Neural cell (in vitro differentiated cells): ENCODE results near the gene FAM20C. TPM values are rescaled to one million over a fixed set of nuclear protein-coding genes. Genes with fewer than 3 reads are reported as not detected.

Source experiments
- H2AFZ ChIP-seq: fragments of 200-600, 300-800 bp; sonication (generic), shearing (Covaris generic); 2 replicates; pipeline ENCODE4 v1.6.0; 2014; ENCODE audit warnings: low read depth, mild to moderate bottlenecking, antibody characterized with exemption, low read length, moderate library complexity
- H3F3A ChIP-seq: fragments of 200-600 bp; shearing (Covaris generic); 2 replicates; pipeline ENCODE4 v1.6.1; 2016; ENCODE audit warnings: mild to moderate bottlenecking, moderate library complexity, mixed read lengths, antibody characterized with exemption, low read length; ENCODE audit not compliant: insufficient read depth, poor library complexity, severe bottlenecking
- H3K27ac ChIP-seq: fragments of 200-600, 300-800 bp; sonication (generic), shearing (Covaris generic); 2 replicates; pipeline ENCODE4 v1.5.1; 2014; ENCODE audit warnings: mild to moderate bottlenecking, low read length, moderate library complexity
- H3K27me3 ChIP-seq: fragments of 300-800, 200-600 bp; sonication (generic), shearing (Covaris generic); 2 replicates; pipeline ENCODE4 v1.6.0; 2014; ENCODE audit warnings: mild to moderate bottlenecking, low read depth, low read length, moderate library complexity; ENCODE audit not compliant: insufficient read depth
- H3K36me3 ChIP-seq: fragments of 300-800, 200-600 bp; sonication (generic), shearing (Covaris generic); 2 replicates; pipeline ENCODE4 v1.5.1; 2014; ENCODE audit warnings: mild to moderate bottlenecking, antibody characterized with exemption, low read length, moderate library complexity; ENCODE audit not compliant: insufficient read depth
- H3K4me2 ChIP-seq: fragments of 300-800, 200-600 bp; sonication (generic), shearing (Covaris generic); 2 replicates; pipeline ENCODE4 v1.6.0; 2014; ENCODE audit warnings: mild to moderate bottlenecking, low read length
- H3K4me3 ChIP-seq: fragments of 300-800, 200-600 bp; sonication (generic), shearing (Covaris generic); 2 replicates; pipeline ENCODE4 v1.5.1; 2014; ENCODE audit warnings: mild to moderate bottlenecking, low read length, moderate library complexity
- H3K79me2 ChIP-seq: fragments of 200-600 bp; shearing (Covaris generic); replicated peaks from 2 replicates; pipeline ENCODE4 v1.6.0; 2014; ENCODE audit warnings: mild to moderate bottlenecking, low read length, moderate library complexity; ENCODE audit not compliant: insufficient read depth
- H3K9ac ChIP-seq: fragments of 300-800, 200-600 bp; sonication (generic), shearing (Covaris generic); 2 replicates; pipeline ENCODE4 v1.6.1; 2016; ENCODE audit warnings: mild to moderate bottlenecking, low read length, mixed read lengths
- H3K9me2 ChIP-seq: fragments of 200-600 bp; shearing (Covaris generic); 2 replicates; pipeline ENCODE4 v1.6.1; 2016; ENCODE audit warnings: mild to moderate bottlenecking, low read length, mixed read lengths; ENCODE audit not compliant: insufficient read depth
- H3K9me3 ChIP-seq: fragments of 200-600, 300-800 bp; sonication (generic), shearing (Covaris generic); 2 replicates; pipeline ENCODE4 v1.6.1; 2016; ENCODE audit warnings: mild to moderate bottlenecking, mixed run types, low read length, moderate library complexity, mixed read lengths
- H4K20me1 ChIP-seq: fragments of 200-600 bp; shearing (Covaris generic); 2 replicates; pipeline ENCODE4 v1.6.1; 2016; ENCODE audit warnings: mild to moderate bottlenecking, mixed run types; ENCODE audit not compliant: insufficient read depth
- EP300 ChIP-seq: fragments of 450-650 bp; conservative IDR thresholded peaks from 2 replicates; pipeline ENCODE4 v1.6.1; 2014; ENCODE audit warnings: antibody characterized with exemption, mild to moderate bottlenecking, moderate library complexity; ENCODE audit not compliant: poor library complexity, severe bottlenecking
- EZH2 ChIP-seq: fragments of 200-600, 300-800 bp; shearing (Covaris generic), sonication (generic); IDR thresholded peaks from 2 replicates; pipeline ENCODE4 v1.6.1; 2014; ENCODE audit warnings: antibody characterized with exemption, low read length, borderline replicate concordance, mild to moderate bottlenecking; ENCODE audit not compliant: insufficient read depth, poor library complexity, severe bottlenecking
- MXI1 ChIP-seq: fragments of 450-650 bp; conservative IDR thresholded peaks from 2 replicates; pipeline ENCODE4 v1.6.1; 2014; ENCODE audit warnings: antibody characterized with exemption, mild to moderate bottlenecking; ENCODE audit not compliant: poor library complexity, severe bottlenecking
- POLR2AphosphoS5 ChIP-seq: IDR thresholded peaks from 2 replicates; pipeline ENCODE4 v1.6.1; 2012
- RAD21 ChIP-seq: fragments of 450-650 bp; conservative IDR thresholded peaks from 2 replicates; pipeline ENCODE4 v1.6.1; 2014; ENCODE audit warnings: antibody characterized with exemption, mild to moderate bottlenecking, moderate library complexity
- SMC3 ChIP-seq: fragments of 450-650 bp; conservative IDR thresholded peaks from 2 replicates; pipeline ENCODE4 v1.6.1; 2014; ENCODE audit warnings: antibody characterized with exemption, mild to moderate bottlenecking, moderate library complexity; ENCODE audit not compliant: poor library complexity
- TAF1 ChIP-seq: IDR thresholded peaks from 2 replicates; pipeline ENCODE4 v1.6.1; 2012; ENCODE audit warnings: low read depth
- polyA plus RNA-seq: library from polyadenylated mRNA; depleted of rRNA; stranded (reverse); fragments of >200 nt; gene quantifications from 2 replicates; pipeline ENCODE4 v1.2.3, GENCODE V29; 2014
- TF ChIP-seq, protein P1 (sequence below): fragments of 450-650 bp; IDR thresholded peaks from 2 replicates; pipeline ENCODE4 v1.5.1; 2014; ENCODE audit warnings: antibody characterized with exemption, mild to moderate bottlenecking, moderate library complexity; ENCODE audit not compliant: poor library complexity, severe bottlenecking
- TF ChIP-seq, protein P2 (sequence below): IDR thresholded peaks from 2 replicates; pipeline ENCODE4 v1.6.1; 2012; ENCODE audit warnings: borderline replicate concordance

FAM20C gene
- polyA plus RNA-seq, 1 donor from 2014 or later: 22.7 TPM

DNA sequence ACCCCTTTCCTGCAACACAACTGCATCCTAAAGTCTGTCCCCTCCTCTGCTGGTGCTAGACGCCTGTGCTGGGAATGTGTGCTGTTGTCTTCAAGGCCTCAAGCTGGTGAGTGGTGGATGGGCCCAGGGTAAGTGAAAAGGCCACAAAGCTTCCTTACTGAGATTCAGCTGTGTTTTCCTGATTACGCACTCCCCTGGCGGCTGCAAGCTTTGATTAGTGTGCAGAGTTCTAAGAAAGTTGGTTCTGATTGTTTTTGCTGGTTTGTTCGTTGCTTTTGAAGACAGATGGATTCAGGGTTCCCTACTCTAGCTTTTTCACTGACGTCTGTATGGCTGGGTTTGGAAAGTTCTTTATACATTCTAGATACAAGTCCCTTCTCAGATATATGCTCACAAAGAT, 85.7 kb downstream of the FAM20C start:
- Histone ChIP-seq H3K27ac (no peak overlapping the region), H3F3A (no peaks in the 10 kb centered on the region), H3K79me2 (no peaks in the 10 kb centered on the region), H3K27me3 (no peaks in the 10 kb centered on the region), H3K4me2 (no peak overlapping the region), H2AFZ (no peak overlapping the region), H3K9me2 (no peaks in the 10 kb centered on the region), H4K20me1 (no peaks in the 10 kb centered on the region), H3K36me3 (no peaks in the 10 kb centered on the region), H3K4me3 (no peak overlapping the region), H3K9ac (no peak overlapping the region), H3K9me3 (peaks cover 5% of the 10 kb centered on the region)
- TF ChIP-seq, protein P1, sequence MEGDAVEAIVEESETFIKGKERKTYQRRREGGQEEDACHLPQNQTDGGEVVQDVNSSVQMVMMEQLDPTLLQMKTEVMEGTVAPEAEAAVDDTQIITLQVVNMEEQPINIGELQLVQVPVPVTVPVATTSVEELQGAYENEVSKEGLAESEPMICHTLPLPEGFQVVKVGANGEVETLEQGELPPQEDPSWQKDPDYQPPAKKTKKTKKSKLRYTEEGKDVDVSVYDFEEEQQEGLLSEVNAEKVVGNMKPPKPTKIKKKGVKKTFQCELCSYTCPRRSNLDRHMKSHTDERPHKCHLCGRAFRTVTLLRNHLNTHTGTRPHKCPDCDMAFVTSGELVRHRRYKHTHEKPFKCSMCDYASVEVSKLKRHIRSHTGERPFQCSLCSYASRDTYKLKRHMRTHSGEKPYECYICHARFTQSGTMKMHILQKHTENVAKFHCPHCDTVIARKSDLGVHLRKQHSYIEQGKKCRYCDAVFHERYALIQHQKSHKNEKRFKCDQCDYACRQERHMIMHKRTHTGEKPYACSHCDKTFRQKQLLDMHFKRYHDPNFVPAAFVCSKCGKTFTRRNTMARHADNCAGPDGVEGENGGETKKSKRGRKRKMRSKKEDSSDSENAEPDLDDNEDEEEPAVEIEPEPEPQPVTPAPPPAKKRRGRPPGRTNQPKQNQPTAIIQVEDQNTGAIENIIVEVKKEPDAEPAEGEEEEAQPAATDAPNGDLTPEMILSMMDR: no peak
- TF ChIP-seq POLR2AphosphoS5: no peak
- no peak for TF ChIP-seq SMC3
- TF ChIP-seq TAF1: no peak
- TF ChIP-seq, protein P2, sequence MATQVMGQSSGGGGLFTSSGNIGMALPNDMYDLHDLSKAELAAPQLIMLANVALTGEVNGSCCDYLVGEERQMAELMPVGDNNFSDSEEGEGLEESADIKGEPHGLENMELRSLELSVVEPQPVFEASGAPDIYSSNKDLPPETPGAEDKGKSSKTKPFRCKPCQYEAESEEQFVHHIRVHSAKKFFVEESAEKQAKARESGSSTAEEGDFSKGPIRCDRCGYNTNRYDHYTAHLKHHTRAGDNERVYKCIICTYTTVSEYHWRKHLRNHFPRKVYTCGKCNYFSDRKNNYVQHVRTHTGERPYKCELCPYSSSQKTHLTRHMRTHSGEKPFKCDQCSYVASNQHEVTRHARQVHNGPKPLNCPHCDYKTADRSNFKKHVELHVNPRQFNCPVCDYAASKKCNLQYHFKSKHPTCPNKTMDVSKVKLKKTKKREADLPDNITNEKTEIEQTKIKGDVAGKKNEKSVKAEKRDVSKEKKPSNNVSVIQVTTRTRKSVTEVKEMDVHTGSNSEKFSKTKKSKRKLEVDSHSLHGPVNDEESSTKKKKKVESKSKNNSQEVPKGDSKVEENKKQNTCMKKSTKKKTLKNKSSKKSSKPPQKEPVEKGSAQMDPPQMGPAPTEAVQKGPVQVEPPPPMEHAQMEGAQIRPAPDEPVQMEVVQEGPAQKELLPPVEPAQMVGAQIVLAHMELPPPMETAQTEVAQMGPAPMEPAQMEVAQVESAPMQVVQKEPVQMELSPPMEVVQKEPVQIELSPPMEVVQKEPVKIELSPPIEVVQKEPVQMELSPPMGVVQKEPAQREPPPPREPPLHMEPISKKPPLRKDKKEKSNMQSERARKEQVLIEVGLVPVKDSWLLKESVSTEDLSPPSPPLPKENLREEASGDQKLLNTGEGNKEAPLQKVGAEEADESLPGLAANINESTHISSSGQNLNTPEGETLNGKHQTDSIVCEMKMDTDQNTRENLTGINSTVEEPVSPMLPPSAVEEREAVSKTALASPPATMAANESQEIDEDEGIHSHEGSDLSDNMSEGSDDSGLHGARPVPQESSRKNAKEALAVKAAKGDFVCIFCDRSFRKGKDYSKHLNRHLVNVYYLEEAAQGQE: no peak
- no peak for TF ChIP-seq EP300
- TF ChIP-seq EZH2: no peak
- no peak for TF ChIP-seq RAD21
- no peak for TF ChIP-seq MXI1

DNA sequence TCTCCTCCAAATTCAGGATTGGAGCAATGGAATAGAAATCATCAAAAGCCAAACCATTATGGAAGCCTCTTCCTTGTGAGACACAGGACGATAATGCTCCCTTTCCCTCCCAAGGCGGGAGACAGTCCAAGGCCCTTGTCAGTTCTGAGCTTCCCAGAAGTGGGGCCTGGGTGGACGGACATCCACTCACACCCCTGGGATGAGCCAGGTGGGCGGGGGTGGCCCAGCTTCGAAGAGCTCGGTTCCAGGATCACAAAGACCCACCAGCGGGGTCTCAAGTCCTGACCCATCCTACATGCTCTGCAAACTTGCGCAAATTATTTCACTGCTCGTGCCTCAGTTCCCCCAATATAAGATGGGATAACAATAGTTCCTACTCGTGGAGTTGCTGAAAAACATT, 87.5 kb downstream of the FAM20C start:
- TF ChIP-seq SMC3 (no peak), RAD21 (no peak), TAF1 (no peak), MXI1 (no peak), EP300 (no peak), POLR2AphosphoS5 (no peak), EZH2 (no peak)
- TF ChIP-seq, protein P2: no peak
- TF ChIP-seq, protein P1: no peak
- H3F3A ChIP-seq: no peaks in the 10 kb centered on the region
- H3K79me2 ChIP-seq: no peaks in the 10 kb centered on the region
- H3K36me3 ChIP-seq: no peaks in the 10 kb centered on the region
- H3K27me3 ChIP-seq: no peaks in the 10 kb centered on the region
- no peak overlapping the region for H3K9ac ChIP-seq
- no peak overlapping the region for H3K27ac ChIP-seq
- H3K4me2 ChIP-seq: no peak overlapping the region
- H3K4me3 ChIP-seq: no peak overlapping the region
- H2AFZ ChIP-seq: no peak overlapping the region
- H4K20me1 ChIP-seq: no peaks in the 10 kb centered on the region
- H3K9me3 ChIP-seq: no peaks in the 10 kb centered on the region
- no peaks in the 10 kb centered on the region for H3K9me2 ChIP-seq
